Tibial artery (tissue), 4 donors: ENCODE results near the gene DND1.
"Not testable (repeated sequence)": the region's sequence is repeated elsewhere in the genome, so short reads cannot be mapped to it uniquely, and the experiment has no call there.

Experiments
- DNase-seq, 2 donors: peaks; one replicate each; pipeline ENCODE4 v3.0.0-alpha.2; 2019
- H3K27ac ChIP-seq, 2 donors: fragments of 200-600 bp; sonication (generic) in 1 of 2; 1 replicate in 1 of 2; 2 replicates in 1 of 2; pipeline ENCODE4 v1.5.1; 2018 to 2019; ENCODE audit warnings: mild to moderate bottlenecking in 1 of 2
- H3K27me3 ChIP-seq, 2 donors: fragments of 200-600 bp; sonication (generic) in 1 of 2; one replicate each; pipeline versions ENCODE4 v1.5.1 to v1.6.0; 2016 to 2019
- H3K36me3 ChIP-seq, 3 donors: fragments of 200-600 bp; sonication (generic) in 2 of 3; one replicate each; pipeline ENCODE4 v1.5.1; 2016 to 2019; ENCODE audit warnings: mild to moderate bottlenecking in 2 of 3
- H3K4me1 ChIP-seq, 4 donors: fragments of 200-600 bp; sonication (generic) in 2 of 4; 1 replicate in 3 of 4; 2 replicates in 1 of 4; pipeline ENCODE4 v1.5.1; 2016 to 2019
- H3K4me3 ChIP-seq, 2 donors: fragments of 200-600 bp; sonication (generic) in 1 of 2; 1 replicate in 1 of 2; 2 replicates in 1 of 2; pipeline ENCODE4 v1.5.1; 2018 to 2019; ENCODE audit warnings: mild to moderate bottlenecking in 2 of 2
- H3K9me3 ChIP-seq, 3 donors: fragments of 200-600 bp; sonication (generic) in 1 of 3; one replicate each; pipeline ENCODE4 v1.5.1; 2016 to 2019
- CTCF ChIP-seq, 2 experiments: fragments of 200-600 bp in 1 of 2; fragments of 450-650 bp in 1 of 2; IDR thresholded peaks; one replicate each; pipeline ENCODE4 v1.5.1; 2017 to 2019; ENCODE audit warnings: antibody characterized with exemption in 2 of 2, mild to moderate bottlenecking in 1 of 2, moderate library complexity in 1 of 2
- intact Hi-C: fragments of 100-400 bp; cut with DNase I; formaldehyde crosslinking; loops from one replicate; pipeline ENCODE4 v1.15.0; 2023; ENCODE audit warnings: low total_unique reads

Gene DND1

DNA sequence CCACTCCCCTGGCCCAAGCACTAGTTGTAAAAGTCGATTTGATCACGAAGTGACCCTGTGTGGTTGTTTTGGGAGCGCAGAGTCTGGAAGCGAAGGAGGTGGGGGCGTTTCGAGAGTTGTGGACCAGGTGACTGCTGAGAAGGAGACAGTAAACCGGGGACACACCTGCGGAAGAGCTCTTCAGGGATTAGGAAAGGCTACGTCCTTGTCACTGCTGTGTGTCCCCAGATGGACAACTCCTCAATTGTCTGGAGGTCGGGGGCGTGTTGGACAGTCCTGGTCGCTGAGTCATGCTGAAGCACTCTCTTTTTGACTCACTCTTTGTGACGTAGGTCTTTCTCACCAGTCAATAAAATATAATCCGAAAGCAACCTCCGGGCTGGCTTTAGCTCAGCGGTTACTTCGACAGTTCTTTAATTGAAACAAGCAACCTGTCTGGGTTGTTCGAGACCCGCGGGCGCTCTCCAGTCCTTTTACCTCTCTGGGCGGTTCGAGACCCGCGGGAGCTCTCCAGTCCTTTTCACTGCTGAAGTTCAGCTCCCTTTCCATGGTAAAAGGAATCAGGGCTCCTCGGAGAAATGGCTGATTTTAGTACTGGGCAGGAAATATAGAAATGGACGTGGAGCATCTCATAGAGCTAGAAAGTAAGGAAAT, 37.6 kb upstream of the DND1 start:
- intact Hi-C loops = loop anchor here (10.0 kb wide), 1 partner anchor 146 kb away; the partner anchor contains the start of genes APBB3 and SLC35A4
- H3K36me3 ChIP-seq = peaks cover 5 to 19% (median 10%) of the 10 kb centered on the region in 3 donors
- DNase-seq = peak; percentile 90

DNA sequence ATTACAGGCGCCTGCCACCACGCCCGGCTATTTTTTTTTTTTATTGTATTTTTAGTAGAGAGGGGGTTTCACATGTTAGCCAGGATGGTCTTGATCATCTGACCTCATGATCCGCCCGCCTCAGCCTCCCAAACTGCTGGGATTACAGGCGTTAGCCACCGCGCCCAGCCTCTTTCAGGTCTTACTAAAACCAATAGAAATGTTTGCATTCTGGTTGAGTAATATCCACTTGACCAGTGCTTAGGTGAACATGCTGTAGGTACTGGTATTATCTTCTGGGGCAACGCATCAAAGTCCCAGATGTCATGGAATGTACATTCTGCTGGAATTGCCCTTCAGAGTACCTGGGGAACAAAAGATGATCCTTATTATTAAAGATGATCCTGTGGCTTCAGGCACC, 35.4 kb upstream of the DND1 start:
- H3K9me3 ChIP-seq, H3K4me1 ChIP-seq, H3K27ac ChIP-seq, intact Hi-C loops, H3K4me3 ChIP-seq, DNase-seq, H3K27me3 ChIP-seq: not testable (repeated sequence)
- H3K36me3 ChIP-seq = peaks cover 27 to 41% (median 31%) of the 10 kb centered on the region in 3 donors

More for the DNA sequence above, 37.6 kb upstream of the DND1 start:
- no peaks in the 10 kb centered on the region for H3K9me3 ChIP-seq
- no peak for TF ChIP-seq CTCF (IDR thresholded peaks at IDR 0.05)
- H3K27ac ChIP-seq = peak overlapping the region; percentile 84 to 94
- no peaks in the 10 kb centered on the region for H3K27me3 ChIP-seq
- H3K4me1 ChIP-seq = peaks cover 0 to 9% (median 1%) of the 10 kb centered on the region in 4 donors
- H3K4me3 ChIP-seq = peak overlapping the region; percentile 57 to 63

DNA sequence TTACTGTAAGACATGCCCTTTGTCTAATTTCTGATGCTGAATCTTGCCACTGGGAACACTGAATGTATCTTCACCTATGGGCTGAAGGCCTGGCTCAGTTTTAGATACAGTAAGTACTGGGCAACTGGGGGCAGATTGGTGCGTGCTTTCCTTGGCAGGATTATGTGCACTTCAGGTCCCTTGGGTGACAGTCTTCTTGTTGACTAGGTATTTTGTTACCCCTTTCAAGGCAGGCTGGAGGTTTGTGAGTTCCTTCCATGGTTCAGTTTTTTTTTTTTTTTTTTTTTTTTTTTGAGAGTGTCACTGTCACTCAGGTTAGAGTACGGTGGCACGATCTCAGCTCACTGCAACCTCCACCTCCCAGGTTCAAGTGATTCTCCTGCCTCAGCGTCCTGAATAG, 34.4 kb upstream of the DND1 start:
- H3K4me1 ChIP-seq = peaks cover 0 to 9% (median 1%) of the 10 kb centered on the region in 4 donors
- DNase-seq = no peak
- intact Hi-C loops = no loop called here
- H3K9me3 ChIP-seq = no peaks in the 10 kb centered on the region
- H3K4me3 ChIP-seq = no peak overlapping the region
- peaks cover 35 to 51% (median 39%) of the 10 kb centered on the region in 3 donors for H3K36me3 ChIP-seq
- H3K27me3 ChIP-seq = no peaks in the 10 kb centered on the region
- TF ChIP-seq CTCF (IDR thresholded peaks at IDR 0.05) = no peak
- H3K27ac ChIP-seq = no peak overlapping the region

DNA sequence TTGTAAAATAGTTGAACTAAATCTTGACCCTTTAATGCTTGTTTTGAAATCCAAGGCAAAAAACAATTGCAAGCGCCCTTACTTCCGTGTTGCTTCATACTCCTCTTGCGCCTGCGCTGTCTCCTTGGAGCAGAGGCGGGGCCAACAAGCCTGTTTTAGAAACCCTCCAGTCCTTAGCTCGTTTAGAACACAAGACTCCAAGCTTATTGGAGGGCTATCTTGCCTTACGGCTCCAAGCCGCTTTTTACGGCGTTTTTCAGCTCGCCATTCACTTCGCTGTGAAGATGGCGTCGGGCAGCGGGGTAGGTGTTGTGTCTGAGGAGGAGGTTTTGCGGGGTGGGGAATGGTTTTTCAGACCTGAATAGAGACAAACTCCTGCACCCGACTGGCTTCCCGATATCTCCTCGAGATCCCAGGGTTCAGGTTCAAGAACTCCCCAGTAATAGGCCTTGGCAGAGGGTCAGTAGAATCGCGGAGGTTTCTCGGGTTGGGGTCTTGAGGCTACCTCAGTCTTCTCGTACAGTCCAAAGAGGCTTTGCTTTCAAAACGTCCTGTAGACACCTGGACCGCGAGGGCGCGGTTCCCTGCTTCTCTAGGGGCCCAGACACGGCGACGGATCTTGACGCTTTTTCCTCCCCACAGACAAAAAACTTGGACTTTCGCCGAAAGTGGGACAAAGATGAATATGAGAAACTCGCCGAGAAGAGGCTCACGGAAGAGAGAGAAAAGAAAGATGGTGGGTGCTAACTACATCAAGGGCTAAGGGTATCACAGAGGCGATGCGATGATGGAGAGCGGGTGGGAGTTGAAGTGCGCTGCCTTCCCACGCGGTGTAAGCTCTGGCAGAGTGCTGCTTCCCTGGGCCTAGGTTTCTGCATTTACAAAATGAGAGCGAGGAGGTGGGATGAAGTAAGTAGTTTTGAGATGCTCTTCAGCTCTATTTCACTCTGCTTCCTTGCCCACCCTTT, 27.1 kb upstream of the DND1 start, which contains the start of gene ZMAT2:
TSS of gene ZMAT2 (plus strand) at position 271 of the 968 bp plus-strand sequence. CDS start at position 285, 14 bp downstream.
- H3K9me3 ChIP-seq = no peaks in the 10 kb centered on the region
- peaks cover 72 to 77% (median 72%) of the 10 kb centered on the region in 3 donors for H3K36me3 ChIP-seq
- peak; percentile 97 to 98 for DNase-seq
- peak within 1 kb of the TSS; percentile 75 for H3K27ac ChIP-seq
- no peaks in the 10 kb centered on the region for H3K27me3 ChIP-seq
- peak within 1 kb of the TSS; percentile 73 to 82 for H3K4me3 ChIP-seq
- peaks cover 0 to 21% (median 15%) of the 10 kb centered on the region in 4 donors for H3K4me1 ChIP-seq
- intact Hi-C loops = no loop called here
- TF ChIP-seq CTCF (IDR thresholded peaks at IDR 0.05) = no peak

- no peak overlapping the region for H3K4me3 ChIP-seq
- peaks cover 54 to 63% (median 61%) of the 10 kb centered on the region in 3 donors for H3K36me3 ChIP-seq
- TF ChIP-seq CTCF (IDR thresholded peaks at IDR 0.05) = no peak
- H3K4me1 ChIP-seq = peaks cover 0 to 39% (median 30%) of the 10 kb centered on the region in 4 donors
- DNase-seq = no peak
- H3K27ac ChIP-seq = no peak overlapping the region
- intact Hi-C loops = loop anchor here (10.0 kb wide), 1 partner anchor 152 kb away; the partner anchor contains the start of gene EIF4EBP3
- H3K9me3 ChIP-seq = no peaks in the 10 kb centered on the region
- no peaks in the 10 kb centered on the region for H3K27me3 ChIP-seq
Observed at GRCh38 chr5:140696891-140697492, 23.6 kb upstream of the DND1 start.
